Caki2 (cell line): ENCODE data around the gene SIPA1L3. TPM values are rescaled to one million over a fixed set of nuclear protein-coding genes. Genes with fewer than 3 reads are reported as not detected.

Experiments used
- DNase-seq: peaks from one replicate; pipeline ENCODE4 v3.0.0-alpha.2; 2015; ENCODE audit warnings: low read depth
- in situ Hi-C: cut with HindIII; loops from 2 replicates; pipeline ENCODE4 v1.10.0; 2016; ENCODE audit warnings: low sequenced_read_pairs, low pct_unique_long_range_greater_than_20kb, mixed read lengths
- total RNA-seq: library from RNA; depleted of rRNA; stranded (reverse); fragments of >200 nt; shearing (Covaris generic); gene quantifications from 2 replicates; pipeline ENCODE4 v1.2.3, GENCODE V29; 2014; ENCODE audit warnings: low replicate concordance

SIPA1L3 gene
- total RNA-seq, 1 experiment from 2014 or later, result 39.9 TPM

GRCh38 chr19:38134540-38135149, 227.6 kb downstream of the SIPA1L3 start:
- DNase-seq, result peak; percentile 41
- in situ Hi-C loops, result loop anchor here (25.0 kb wide), 1 partner anchor 97 kb away; no protein-coding TSS in a partner anchor

DNA sequence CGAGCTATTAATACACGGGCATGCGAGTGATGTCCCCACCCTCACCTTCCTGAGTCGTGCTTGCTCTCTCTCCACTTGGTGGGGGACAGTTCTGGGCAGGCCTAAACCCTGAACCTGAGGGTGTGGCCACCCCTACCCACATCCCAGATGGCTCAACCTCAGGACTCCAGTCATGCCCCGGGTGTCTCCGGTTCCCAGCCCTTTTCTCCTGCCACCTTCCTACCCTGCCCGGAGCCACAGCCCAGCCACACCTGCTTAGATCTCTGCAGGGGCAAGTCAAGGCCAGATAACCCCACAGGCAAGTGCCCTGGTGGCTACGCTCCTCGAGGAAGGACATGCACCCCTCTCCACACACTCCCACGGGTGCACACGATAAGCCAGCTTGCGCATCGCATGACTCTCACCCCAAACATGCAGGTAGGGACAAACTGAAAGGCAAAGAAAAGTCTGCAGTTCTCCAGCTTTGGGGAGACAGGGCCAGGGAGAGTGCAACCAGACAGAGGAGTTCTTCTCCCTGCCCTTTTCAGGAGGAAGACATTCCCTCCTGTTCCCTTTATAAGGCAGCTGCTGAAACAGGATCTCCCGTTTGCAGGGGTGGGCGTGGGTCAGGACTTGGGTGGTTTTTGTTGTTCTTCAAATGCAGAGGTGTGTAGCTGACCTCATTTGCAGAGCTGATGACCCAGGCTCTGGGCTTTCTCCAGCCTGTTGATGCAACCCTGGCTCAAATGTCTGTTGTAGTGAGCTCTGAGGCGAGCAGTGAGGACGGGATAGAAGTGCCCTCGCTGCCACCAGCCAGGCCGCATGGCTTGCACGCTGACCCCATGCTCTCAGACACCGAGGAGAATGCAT, 228.4 kb downstream of the SIPA1L3 start:
- in situ Hi-C loops, result loop anchor here (25.0 kb wide), 1 partner anchor 98 kb away; no protein-coding TSS in a partner anchor
- DNase-seq, result no peak

DNA sequence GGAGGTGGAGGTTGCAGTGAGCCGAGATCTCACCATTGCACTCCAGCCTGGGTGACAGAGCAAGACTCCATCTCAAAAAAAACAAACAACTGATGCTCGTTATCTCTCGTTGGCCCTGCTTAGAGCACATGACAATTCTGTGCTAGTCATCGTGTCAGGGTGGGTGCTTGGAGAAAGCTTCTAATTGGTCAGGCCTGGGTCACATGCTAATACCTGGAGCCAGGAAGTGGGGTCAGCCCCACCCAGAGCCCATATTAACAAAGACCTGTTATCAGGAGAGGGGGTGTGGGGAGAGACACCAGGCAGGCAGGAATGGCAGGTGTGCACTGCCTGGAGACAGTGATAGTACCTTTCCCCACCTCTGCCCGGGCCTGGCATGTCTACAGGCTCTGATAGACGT, 232.1 kb downstream of the SIPA1L3 start:
- in situ Hi-C loops, result loop anchor here (25.0 kb wide), 1 partner anchor 102 kb away; no protein-coding TSS in a partner anchor
- no peak for DNase-seq

DNA sequence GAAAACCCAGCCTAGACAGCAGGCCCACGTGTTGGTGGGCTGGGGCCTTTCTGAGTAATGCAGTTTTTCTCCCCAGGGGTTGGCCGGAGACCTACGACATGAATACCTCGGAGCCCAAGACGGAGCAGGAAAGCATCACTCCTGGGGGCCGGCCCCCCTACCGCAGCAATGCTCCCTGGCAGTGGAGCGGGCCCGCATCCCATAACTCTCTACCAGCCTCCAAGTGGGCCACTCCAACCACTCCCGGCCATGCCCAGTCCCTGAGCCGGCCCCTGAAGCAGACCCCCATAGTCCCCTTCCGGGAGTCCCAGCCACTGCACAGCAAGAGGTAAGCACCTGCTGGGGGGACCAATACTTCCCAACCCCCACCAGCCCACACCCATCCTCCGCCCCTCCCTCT, 234.1 kb downstream of the SIPA1L3 start:
- in situ Hi-C loops, result loop anchor here (25.0 kb wide), 1 partner anchor 104 kb away; no protein-coding TSS in a partner anchor
- no peak for DNase-seq

GRCh38 chr19:38142176-38143035, 235.4 kb downstream of the SIPA1L3 start:
- in situ Hi-C loops, result loop anchor here (25.0 kb wide), 1 partner anchor 105 kb away; no protein-coding TSS in a partner anchor
- DNase-seq, result no peak

- in situ Hi-C loops, result loop anchor here (25.0 kb wide), 1 partner anchor 107 kb away; no protein-coding TSS in a partner anchor
- DNase-seq, result no peak
Observed at GRCh38 chr19:38143847-38144246, 236.8 kb downstream of the SIPA1L3 start.

DNA sequence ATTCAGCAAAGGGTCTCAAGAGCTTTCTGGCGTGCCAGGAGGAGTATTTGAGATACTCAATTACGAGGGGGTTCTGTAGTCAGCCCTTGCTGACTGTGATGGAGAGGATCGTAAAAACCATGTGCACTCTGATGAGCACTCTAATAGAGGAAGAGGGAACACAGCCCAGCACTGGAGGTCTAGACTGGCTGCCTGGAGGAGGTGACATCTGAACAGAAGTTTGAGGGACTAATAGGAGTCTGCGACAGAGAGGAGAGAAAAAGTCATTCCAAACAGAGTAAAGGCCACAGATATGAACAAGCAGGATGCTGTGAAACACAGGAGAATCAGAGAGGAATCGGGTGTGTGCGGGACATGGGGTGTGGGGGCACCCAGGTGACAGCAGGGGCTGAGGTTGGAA, 237.7 kb downstream of the SIPA1L3 start:
- no peak for DNase-seq
- in situ Hi-C loops, result loop anchor here (25.0 kb wide), 1 partner anchor 107 kb away; no protein-coding TSS in a partner anchor

- DNase-seq, result no peak
- in situ Hi-C loops, result loop anchor here (25.0 kb wide), 1 partner anchor 108 kb away; no protein-coding TSS in a partner anchor
Observed at GRCh38 chr19:38145623-38146022, 238.6 kb downstream of the SIPA1L3 start.

GRCh38 chr19:38148337-38148736, 241.3 kb downstream of the SIPA1L3 start:
- no peak for DNase-seq
- in situ Hi-C loops, result loop anchor here (25.0 kb wide), 1 partner anchor 111 kb away; no protein-coding TSS in a partner anchor

DNA sequence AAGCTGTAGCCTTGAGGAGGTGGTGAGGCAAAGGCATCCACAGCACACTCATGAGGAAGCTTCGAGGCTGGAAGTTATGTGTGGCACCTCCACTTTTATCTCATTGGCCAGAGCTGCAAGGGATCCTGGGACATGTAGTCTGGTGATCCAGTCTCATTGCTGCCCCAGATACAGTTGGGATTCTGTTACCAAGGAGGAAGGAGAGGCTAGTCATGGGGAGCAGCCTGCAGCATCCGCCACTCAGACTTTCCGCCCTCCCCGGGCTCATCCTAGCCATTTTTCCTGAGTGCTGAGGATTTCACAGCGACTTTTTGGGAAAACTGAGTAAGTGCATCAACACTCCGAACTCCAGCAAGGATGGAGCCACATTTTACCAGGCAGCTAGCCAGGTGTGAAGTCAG, 242.7 kb downstream of the SIPA1L3 start:
- in situ Hi-C loops, result loop anchor here (25.0 kb wide), 1 partner anchor 112 kb away; no protein-coding TSS in a partner anchor
- DNase-seq, result no peak

DNA sequence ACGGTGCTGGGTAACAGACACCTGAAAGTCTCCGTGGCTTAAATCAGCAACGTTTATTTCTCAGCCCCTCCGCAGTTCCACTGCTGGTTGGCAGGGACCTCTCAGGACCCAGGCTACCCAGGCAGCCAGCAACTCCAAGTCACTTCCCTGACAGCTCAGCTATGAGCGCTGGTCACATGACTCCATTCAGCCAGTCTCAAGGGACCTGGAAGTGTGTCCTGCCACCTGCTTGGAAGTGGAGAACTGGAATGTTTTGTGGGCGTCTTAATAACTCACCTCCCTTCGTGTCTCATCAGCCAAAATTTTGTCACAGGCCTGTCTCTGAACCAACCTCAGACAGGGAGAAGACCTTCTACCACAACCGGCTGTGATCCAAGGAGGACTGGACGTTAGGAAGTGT, 244.2 kb downstream of the SIPA1L3 start:
- in situ Hi-C loops, result no loop called here
- DNase-seq, result no peak

GRCh38 chr19:38152461-38153379, 245.7 kb downstream of the SIPA1L3 start:
- in situ Hi-C loops, result no loop called here
- DNase-seq, result no peak

DNA sequence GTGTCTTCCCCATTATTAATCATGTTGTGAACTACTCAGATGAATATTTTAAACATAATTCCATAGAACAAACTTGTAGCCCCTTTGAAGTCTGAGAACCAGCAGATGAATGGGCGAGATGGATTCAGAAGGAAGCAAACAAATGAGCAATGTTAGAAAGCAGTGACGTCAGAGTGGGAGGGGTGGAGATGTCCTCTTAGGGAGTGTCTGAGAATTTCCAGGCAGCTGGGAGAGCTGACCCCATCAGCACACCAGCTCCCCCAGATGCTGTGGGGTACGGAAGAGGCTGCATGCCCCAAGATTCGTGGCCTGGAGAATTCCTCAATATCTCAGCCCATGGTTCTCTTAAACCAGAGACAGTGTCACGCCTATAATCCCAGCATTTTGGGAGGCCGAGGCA, 248.4 kb downstream of the SIPA1L3 start:
- in situ Hi-C loops, result no loop called here
- DNase-seq, result no peak

GRCh38 chr19:38158730-38159129, 251.7 kb downstream of the SIPA1L3 start:
- no peak for DNase-seq
- in situ Hi-C loops, result no loop called here

GRCh38 chr19:38162094-38162493, 255.1 kb downstream of the SIPA1L3 start:
- in situ Hi-C loops, result no loop called here
- no peak for DNase-seq

DNA sequence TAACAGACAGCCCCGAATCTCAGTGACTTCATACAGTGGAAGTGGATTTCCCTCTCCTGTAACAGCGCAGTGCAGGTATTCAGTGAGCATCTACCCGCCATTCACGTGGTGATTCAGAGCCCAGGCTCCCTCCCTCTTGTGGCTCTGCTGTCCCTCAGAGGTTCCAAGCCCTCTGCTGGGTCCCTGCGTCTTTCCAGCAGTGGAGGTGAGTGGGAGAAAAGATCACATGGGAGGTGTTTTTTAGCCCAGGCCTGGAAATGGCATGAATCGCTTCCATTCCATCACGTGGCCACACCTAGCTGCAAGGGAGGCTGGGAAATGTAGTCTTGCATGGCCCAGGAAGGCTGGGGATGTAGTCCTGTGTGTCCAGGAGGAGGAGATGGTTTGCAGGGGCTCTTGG, 255.6 kb downstream of the SIPA1L3 start:
- DNase-seq, result peak; percentile 36
- in situ Hi-C loops, result no loop called here
